ENCODE data around the gene CACNA1I.

DNA sequence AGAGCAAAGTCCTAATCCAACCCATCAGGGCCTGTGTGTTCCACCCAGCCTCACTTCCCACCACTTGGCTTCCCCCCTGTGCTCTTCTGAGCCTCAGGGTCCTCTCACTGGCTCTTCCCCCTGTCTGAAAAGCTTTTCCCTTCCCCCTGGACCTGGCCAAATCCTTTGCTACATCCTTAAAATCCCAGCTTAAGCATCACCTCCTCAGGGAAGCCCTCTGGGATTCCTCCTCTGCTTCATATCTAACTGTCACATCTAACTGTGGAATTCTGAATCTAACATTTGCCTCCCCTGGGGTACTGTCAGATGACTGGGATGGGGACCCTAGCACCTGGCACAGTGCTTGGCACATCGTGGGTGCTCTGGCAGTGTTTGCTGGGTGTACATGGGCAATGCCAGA is 985 bp downstream of the CACNA1I start:
- TF ChIP-seq, protein P1, sequence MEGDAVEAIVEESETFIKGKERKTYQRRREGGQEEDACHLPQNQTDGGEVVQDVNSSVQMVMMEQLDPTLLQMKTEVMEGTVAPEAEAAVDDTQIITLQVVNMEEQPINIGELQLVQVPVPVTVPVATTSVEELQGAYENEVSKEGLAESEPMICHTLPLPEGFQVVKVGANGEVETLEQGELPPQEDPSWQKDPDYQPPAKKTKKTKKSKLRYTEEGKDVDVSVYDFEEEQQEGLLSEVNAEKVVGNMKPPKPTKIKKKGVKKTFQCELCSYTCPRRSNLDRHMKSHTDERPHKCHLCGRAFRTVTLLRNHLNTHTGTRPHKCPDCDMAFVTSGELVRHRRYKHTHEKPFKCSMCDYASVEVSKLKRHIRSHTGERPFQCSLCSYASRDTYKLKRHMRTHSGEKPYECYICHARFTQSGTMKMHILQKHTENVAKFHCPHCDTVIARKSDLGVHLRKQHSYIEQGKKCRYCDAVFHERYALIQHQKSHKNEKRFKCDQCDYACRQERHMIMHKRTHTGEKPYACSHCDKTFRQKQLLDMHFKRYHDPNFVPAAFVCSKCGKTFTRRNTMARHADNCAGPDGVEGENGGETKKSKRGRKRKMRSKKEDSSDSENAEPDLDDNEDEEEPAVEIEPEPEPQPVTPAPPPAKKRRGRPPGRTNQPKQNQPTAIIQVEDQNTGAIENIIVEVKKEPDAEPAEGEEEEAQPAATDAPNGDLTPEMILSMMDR (IDR thresholded peaks at IDR 0.05): no peak
- TF ChIP-seq ZNF423 (CRISPR knock-in tag; IDR thresholded peaks at IDR 0.05) (no peak), TP53 (CRISPR knock-in tag; IDR thresholded peaks at IDR 0.05) (no peak), RELA (CRISPR knock-in tag; IDR thresholded peaks at IDR 0.05; ENCODE audit: borderline replicate concordance) (no peak), EMX1 (CRISPR knock-in tag; IDR thresholded peaks at IDR 0.05) (no peak), IRF2 (CRISPR knock-in tag; IDR thresholded peaks at IDR 0.05; ENCODE audit: borderline replicate concordance, low read depth) (no peak), NR3C1 (CRISPR knock-in tag; conservative IDR thresholded peaks at IDR 0.05; ENCODE audit: low read depth) (no peak), SMAD4 (CRISPR knock-in tag; IDR thresholded peaks at IDR 0.05) (no peak), ZNF121 (CRISPR knock-in tag; IDR thresholded peaks at IDR 0.05) (no peak), ETV6 (CRISPR knock-in tag; IDR thresholded peaks at IDR 0.05) (no peak), PREB (CRISPR knock-in tag; IDR thresholded peaks at IDR 0.05; ENCODE audit: borderline replicate concordance) (no peak), ATF3 (CRISPR knock-in tag; conservative IDR thresholded peaks at IDR 0.05) (no peak), MAX (CRISPR knock-in tag; IDR thresholded peaks at IDR 0.05) (no peak)
- TF ChIP-seq, protein P2, sequence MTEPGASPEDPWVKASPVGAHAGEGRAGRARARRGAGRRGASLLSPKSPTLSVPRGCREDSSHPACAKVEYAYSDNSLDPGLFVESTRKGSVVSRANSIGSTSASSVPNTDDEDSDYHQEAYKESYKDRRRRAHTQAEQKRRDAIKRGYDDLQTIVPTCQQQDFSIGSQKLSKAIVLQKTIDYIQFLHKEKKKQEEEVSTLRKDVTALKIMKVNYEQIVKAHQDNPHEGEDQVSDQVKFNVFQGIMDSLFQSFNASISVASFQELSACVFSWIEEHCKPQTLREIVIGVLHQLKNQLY (CRISPR knock-in tag; IDR thresholded peaks at IDR 0.05): no peak
